ENCODE results near the gene TUBA8. TPM values are rescaled to one million over a fixed set of nuclear protein-coding genes. Genes with fewer than 3 reads are reported as not detected.

Gene TUBA8
- total RNA-seq, 1 donor: 0.72 TPM

DNA sequence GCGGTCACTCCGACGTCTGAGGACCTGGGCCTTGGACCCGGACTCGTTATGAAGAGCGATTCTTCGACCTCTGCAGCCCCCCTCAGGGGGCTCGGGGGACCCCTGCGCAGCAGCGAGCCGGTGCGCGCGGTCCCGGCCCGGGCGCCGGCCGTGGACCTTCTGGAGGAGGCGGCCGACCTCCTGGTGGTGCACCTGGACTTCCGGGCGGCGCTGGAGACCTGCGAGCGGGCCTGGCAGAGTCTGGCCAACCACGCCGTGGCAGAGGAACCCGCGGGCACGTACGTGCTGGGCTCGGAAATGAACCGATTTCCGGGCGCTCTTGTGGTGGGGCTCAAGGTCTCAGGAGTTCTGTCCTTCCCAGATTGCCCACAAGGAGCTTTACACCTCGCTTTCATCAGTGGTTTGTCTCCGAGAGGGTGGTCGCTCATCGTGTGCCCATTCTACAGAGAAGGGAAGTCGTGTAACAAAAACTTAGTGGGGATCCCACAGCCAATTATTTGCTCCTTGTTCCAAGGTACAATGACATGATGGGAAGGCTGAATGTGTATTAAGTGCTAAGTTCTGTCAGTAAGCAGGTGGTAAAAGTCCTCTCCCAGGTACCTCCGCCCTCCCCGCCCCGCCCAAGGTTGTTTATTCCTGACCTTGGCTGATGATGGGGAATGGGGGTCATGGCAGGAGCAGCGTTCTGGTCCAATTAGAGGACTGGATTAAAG is 32.1 kb upstream of the TUBA8 start:
- peak; percentile 21 for DNase-seq (ENCODE audit: low read depth)
- H3K4me3 ChIP-seq (ENCODE audit: low read depth, low read length): peak overlapping the region; percentile 99
- TF ChIP-seq, protein P1, sequence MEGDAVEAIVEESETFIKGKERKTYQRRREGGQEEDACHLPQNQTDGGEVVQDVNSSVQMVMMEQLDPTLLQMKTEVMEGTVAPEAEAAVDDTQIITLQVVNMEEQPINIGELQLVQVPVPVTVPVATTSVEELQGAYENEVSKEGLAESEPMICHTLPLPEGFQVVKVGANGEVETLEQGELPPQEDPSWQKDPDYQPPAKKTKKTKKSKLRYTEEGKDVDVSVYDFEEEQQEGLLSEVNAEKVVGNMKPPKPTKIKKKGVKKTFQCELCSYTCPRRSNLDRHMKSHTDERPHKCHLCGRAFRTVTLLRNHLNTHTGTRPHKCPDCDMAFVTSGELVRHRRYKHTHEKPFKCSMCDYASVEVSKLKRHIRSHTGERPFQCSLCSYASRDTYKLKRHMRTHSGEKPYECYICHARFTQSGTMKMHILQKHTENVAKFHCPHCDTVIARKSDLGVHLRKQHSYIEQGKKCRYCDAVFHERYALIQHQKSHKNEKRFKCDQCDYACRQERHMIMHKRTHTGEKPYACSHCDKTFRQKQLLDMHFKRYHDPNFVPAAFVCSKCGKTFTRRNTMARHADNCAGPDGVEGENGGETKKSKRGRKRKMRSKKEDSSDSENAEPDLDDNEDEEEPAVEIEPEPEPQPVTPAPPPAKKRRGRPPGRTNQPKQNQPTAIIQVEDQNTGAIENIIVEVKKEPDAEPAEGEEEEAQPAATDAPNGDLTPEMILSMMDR (IDR thresholded peaks at IDR 0.05; ENCODE audit: insufficient read depth, low read length): peak; percentile 28

- H3K4me3 ChIP-seq (ENCODE audit: low read depth, low read length): no peak overlapping the region
- TF ChIP-seq, protein P1 (IDR thresholded peaks at IDR 0.05; ENCODE audit: insufficient read depth, low read length): no peak
- no peak for DNase-seq (ENCODE audit: low read depth)
Measured at GRCh38 chr22:18079706-18080233, 30.8 kb upstream of the TUBA8 start.

- no peak overlapping the region for H3K4me3 ChIP-seq (ENCODE audit: low read depth, low read length)
Measured at GRCh38 chr22:18081416-18081815, 29.2 kb upstream of the TUBA8 start.

DNA sequence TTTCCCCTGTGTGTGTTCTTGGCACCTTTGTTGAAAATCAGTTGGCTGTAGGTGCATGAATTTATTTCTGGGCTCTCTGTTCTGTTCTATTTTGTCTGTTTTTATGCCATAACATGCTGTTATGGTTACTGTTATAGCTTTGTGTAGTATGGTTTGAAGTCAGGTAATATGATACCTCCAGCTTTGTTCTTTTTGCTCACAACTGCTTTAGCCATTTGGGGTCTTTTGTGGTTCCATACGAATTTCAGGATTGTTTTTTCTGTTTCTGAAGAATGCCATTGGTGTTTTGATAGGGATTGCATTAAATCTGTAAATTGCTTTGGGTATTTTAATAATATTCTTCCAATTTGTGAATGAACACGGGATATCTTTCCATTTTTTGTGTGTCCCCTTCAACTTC is 28.1 kb upstream of the TUBA8 start:
- TF ChIP-seq, protein P1 (IDR thresholded peaks at IDR 0.05; ENCODE audit: insufficient read depth, low read length): no peak
- H3K4me3 ChIP-seq (ENCODE audit: low read depth, low read length): no peak overlapping the region
- DNase-seq (ENCODE audit: low read depth): no peak

More at GRCh38 chr22:18081416-18081815, 29.2 kb upstream of the TUBA8 start:
- TF ChIP-seq, protein P1 (IDR thresholded peaks at IDR 0.05; ENCODE audit: insufficient read depth, low read length): no peak
- no peak for DNase-seq (ENCODE audit: low read depth)

GRCh38 chr22:18083406-18083805 is 27.2 kb upstream of the TUBA8 start:
- TF ChIP-seq, protein P1 (IDR thresholded peaks at IDR 0.05; ENCODE audit: insufficient read depth, low read length): no peak
- no peak overlapping the region for H3K4me3 ChIP-seq (ENCODE audit: low read depth, low read length)
- DNase-seq (ENCODE audit: low read depth): no peak

DNA sequence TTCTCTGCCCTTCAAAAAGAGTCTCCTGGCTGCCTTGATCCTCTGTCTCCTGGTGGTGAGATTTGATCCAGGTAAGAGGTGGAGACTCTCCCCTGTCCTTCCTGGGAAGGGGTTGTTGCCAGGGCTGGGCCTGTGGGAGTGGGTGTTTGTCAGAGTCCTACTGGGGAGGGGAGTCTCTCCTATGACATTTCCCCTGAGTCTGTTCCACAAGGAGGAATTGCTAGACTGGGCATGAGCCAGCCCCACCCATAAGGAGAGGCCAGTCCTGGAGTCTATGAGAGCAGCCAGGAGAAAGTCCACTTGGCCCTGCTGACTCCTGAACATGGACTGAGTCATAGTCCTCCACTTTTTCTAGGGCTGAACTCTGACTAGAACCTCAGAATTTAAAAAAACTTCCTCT is 25.4 kb upstream of the TUBA8 start:
- TF ChIP-seq, protein P1 (IDR thresholded peaks at IDR 0.05; ENCODE audit: insufficient read depth, low read length): no peak
- H3K4me3 ChIP-seq (ENCODE audit: low read depth, low read length): no peak overlapping the region
- peak; percentile 49 for DNase-seq (ENCODE audit: low read depth)
